ENCODE measurements around the gene TBC1D17. TPM values are rescaled to one million over a fixed set of nuclear protein-coding genes. Genes with fewer than 3 reads are reported as not detected.

The TBC1D17 gene
- total and polyA plus RNA-seq, 2 of the 13 experiments (the other 11 are each of a cell fraction or from before 2014, with no cell fraction given) = 9.7 to 16.9 TPM

DNA sequence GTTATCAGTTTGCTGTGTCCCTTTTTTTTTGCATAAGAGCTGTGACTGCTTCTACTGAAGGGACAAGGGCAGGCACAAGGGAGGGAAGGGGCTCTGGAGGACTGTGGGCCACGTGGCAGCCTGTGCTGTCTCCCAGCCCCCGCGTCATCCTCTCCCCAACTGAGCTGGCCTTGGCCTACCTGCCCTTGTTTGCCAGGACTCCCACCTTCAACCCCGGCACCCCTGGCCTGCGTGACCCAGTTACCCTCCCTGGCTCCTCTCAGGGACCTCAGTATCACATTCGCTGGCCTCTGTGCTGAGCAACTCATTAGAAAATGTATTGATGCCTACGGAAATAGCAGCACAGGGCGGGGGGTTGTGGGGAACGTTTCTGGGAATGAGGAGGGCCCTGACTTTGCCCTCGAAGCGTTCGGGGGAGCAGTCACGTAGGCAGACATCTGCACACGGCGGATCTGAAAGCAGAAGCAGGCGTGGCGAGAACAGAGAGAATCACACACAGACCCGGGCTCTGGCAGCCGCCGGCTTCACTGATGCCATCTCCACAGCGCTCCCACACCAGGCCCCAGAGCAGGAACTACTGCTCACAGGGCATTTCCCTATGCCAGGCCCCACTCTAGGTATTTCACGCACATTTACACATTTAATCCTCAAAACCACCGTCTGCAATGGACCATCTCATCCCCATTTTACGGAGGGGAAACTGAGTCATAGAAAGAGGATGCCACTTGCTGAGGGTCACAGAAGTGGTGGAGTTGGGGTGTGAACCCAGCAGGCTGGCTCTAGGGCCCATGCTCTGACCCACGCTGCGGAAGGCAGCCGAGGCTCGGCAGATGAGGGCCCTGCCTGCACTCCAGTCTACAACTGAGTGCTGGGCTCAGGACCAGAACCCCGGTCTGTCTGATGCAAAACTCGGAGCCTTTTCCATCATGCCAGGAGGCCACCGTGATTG lies 45.8 kb downstream of the TBC1D17 start:
- intact Hi-C loops (cut with micrococcal nuclease; ENCODE audit: unreplicated experiment) = no loop called here
- POLR2A ChIA-PET = interaction anchor here (0.6 kb wide), 1 partner anchor 58 kb away, joined by 3 read pairs; no protein-coding TSS in a partner anchor
- Histone ChIP-seq H3K36me3 (replicated peaks in 1 of 2; ENCODE audit: control insufficient read depth in 1 of 2, insufficient read depth in 2 of 2, low read length in 2 of 2) (peaks cover 14 to 49% of the 10 kb centered on the region in 2 experiments; a peak in 4 of 5 replicates), H3K27ac (ENCODE audit: extremely low read length, insufficient read depth, low read length) (no peak overlapping the region), H2AFZ (ENCODE audit: low read length) (no peak overlapping the region), H3K79me2 (ENCODE audit: insufficient read depth, low read length) (peaks cover 71% of the 10 kb centered on the region), H3K4me2 (ENCODE audit: low read depth, low read length) (no peak overlapping the region), H3K27me3 (ENCODE audit: control insufficient read depth in 1 of 2, insufficient read depth in 2 of 2, low read length in 2 of 2) (no peaks in the 10 kb centered on the region), H3K9ac (ENCODE audit: insufficient read depth, low read depth, low read length) (no peak overlapping the region), H3K9me3 (ENCODE audit: low read length) (no peaks in the 10 kb centered on the region), H3K4me1 (ENCODE audit: insufficient read depth, low read length) (peaks cover 21% of the 10 kb centered on the region), H4K20me1 (ENCODE audit: insufficient read depth, low read length) (peaks cover 2% of the 10 kb centered on the region; the same call in 1 of the 2 replicates), H3K4me3 (replicated peaks in 1 of 3; ENCODE audit: insufficient read depth in 1 of 3, low read depth in 2 of 3, low read length in 3 of 3) (no peak overlapping the region)
- in situ Hi-C loops (cut with HindIII; ENCODE audit: extremely low pct_ligation_motif_present, low pct_unique_long_range_greater_than_20kb) = no loop called here
- TF ChIP-seq MIER2 (CRISPR knock-in tag; IDR thresholded peaks at IDR 0.05) (no peak), MAZ (IDR thresholded peaks at IDR 0.05; ENCODE audit: borderline replicate concordance, low read depth, low read length) (no peak), MAZ (CRISPR knock-in tag; IDR thresholded peaks at IDR 0.05; ENCODE audit: low read depth) (0 out of 2 replicates have a peak, but pooled peaks have one; percentile 33)
- TF ChIP-seq, protein P1, sequence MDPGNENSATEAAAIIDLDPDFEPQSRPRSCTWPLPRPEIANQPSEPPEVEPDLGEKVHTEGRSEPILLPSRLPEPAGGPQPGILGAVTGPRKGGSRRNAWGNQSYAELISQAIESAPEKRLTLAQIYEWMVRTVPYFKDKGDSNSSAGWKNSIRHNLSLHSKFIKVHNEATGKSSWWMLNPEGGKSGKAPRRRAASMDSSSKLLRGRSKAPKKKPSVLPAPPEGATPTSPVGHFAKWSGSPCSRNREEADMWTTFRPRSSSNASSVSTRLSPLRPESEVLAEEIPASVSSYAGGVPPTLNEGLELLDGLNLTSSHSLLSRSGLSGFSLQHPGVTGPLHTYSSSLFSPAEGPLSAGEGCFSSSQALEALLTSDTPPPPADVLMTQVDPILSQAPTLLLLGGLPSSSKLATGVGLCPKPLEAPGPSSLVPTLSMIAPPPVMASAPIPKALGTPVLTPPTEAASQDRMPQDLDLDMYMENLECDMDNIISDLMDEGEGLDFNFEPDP (CRISPR knock-in tag; conservative IDR thresholded peaks at IDR 0.05) = 0 out of 2 replicates have a peak, but pooled peaks have one; percentile 17
- WGBS (ENCODE audit: low lambda C conversion rate) = 94% methylated on average over 26 of the region's 31 CpGs
- ATAC-seq (no peak), DNase-seq (ENCODE audit: low spot score) (no peak), FAIRE-seq (no peak)
- CTCF ChIA-PET (ENCODE audit: low intra/inter-chr PET ratio, low total read pairs) = no interaction called here
- BruUV-seq (replicated peaks) = no TSS peak
